Activated CD4-positive, CD25-positive, alpha-beta regulatory T cell treated with anti-CD3 and anti-CD28 coated beads, Interleukin-2, amount 50 U/mL, for 16 hours (primary cell): ENCODE results near the gene MSL2.
"Not testable (repeated sequence)": the region's sequence is repeated elsewhere in the genome, so short reads cannot be mapped to it uniquely, and the experiment has no call there.

Experiments used
- DNase-seq: peaks from one replicate; pipeline ENCODE4 v3.0.0-alpha.2; 2020; ENCODE audit warnings: low read depth, low spot score

The MSL2 gene

GRCh38 chr3:136144397-136144796 is 51.7 kb downstream of the MSL2 start:
- DNase-seq: not testable (repeated sequence)

GRCh38 chr3:136142592-136142991 is 53.5 kb downstream of the MSL2 start:
- DNase-seq: no peak

GRCh38 chr3:136141891-136142290 is 54.2 kb downstream of the MSL2 start:
- no peak for DNase-seq

DNA sequence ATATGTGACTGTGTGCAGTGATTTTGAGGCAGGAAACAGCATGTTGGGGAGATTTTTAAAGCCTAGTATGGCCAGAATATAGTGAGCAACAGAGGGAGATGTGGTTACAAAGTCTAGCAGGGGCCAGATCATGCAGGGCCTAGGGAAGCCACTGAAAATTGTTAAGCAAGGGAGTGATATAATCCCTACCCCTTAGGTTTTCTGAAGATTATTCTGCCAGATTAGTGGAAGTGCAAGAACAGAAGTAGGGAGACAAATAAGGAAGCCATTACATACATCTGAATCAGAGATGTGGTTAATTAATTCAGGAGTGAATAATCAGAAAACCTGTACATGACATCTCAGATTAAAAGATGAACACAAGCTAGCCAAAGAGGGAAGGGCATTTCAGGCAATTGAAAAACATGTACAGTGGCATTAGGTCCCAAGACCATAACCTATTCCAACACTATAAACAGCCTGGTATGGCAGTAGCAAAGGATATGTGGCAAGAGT is 54.8 kb downstream of the MSL2 start:
- DNase-seq: no peak

DNA sequence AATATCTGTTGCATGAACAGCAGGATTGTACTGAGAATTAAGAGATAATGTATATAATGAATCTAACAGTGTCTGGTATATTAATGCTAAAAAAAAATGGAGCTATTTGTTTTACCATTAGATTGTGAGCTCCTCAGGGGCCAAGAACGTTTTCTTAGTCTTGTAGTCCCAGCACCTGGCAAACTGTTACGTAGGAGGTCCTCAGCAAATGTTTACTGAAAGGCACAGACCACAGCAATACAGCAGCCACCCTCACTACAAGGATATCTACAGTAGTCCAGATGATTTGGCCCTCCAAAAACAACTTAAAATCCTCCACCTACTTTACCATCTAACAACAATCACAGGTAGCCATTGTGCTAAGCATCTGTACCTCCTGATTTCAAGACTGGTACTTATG is 59.7 kb downstream of the MSL2 start:
- DNase-seq: no peak

DNA sequence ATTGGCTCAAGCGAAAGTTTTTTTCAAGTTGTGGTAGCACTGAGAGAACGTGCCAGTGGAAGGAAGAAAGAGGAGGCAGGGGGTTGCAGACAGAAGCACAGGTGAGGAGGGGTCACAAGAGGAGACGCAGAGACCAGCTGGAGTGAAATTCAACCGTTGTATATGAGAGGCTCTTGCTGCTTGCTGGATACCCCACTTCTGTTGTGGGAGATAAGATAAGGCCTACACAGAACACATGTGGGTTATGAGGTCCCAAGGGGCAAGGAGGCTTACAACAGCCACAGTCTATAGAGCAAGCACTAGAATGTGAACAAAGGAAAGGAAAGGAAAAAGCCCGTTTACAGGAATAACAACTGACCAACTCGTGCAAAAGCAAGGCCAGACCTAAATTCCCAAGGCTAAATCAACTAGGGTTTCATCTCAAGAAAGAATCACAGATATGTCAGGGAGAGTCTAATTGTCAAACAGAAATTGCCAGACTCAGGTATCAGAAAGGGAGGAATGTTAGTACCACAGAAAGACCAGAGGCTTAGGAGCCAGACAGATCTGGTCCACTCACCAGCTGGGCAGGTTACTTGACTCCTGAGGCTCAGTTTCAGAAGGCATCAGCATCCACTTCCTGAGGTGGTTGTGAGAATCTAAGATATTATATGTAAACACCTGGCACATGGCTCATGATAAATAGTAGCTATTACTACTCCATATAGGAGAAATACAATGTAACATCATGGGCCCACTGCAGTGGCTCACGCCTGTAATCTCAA is 60.9 kb downstream of the MSL2 start:
- DNase-seq: no peak

DNA sequence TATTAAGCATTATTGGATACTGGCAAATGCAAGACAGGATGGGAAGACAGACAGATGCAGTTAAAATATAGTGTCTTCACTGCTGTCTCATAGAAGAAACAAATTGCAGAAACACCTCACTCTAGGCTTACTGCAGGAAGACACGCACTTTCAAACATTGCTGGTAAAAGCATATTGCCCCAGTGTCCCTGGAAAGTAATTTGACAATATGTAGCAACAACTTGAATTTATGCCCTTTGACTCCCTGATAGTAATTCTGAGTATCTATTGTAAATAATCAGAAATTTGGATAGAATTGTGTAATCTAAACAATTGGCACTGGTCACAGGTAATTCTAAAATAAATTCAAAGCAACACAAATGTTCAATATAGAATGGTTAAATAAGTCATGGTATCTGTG is 62.0 kb downstream of the MSL2 start:
- DNase-seq: no peak

DNA sequence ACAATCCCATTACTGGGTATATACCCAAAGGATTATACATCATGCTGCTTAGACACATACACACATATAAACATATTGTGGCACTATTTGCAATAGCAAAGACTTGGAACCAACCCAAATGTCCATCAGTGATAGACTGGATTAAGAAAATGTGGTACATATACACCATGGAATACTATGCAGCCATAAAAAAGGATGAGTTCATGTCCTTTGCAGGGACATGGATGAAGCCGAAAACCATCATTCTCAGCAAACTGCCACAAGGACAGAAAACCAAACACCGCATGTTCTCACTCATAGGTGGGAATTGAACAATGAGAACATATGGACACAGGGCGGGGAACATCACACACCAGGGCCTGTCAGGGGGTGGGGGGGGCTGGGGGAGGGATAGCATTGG is 64.5 kb downstream of the MSL2 start:
- DNase-seq: not testable (repeated sequence)

GRCh38 chr3:136122006-136122405 is 74.1 kb downstream of the MSL2 start:
- DNase-seq: no peak

- DNase-seq: no peak
These were observed 75.5 kb downstream of the MSL2 start for GRCh38 chr3:136120373-136121348.

DNA sequence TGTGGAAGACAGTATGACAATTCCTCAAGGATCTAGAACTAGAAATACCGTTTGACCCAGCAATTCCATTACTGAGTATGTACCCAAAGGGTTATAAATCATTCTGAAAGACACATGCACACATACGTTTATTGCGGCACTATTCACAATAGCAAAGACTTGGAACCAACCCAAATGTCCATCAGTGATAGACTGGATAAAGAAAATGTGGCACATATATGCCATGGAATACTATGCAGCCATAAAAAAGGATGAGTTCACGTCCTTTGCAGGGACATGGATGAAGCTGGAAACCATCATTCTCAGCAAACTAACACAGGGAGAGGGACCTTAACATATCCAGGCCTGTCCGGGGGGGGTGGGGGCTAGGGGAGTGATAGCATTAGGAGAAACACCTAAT is 76.4 kb downstream of the MSL2 start:
- DNase-seq: not testable (repeated sequence)

DNA sequence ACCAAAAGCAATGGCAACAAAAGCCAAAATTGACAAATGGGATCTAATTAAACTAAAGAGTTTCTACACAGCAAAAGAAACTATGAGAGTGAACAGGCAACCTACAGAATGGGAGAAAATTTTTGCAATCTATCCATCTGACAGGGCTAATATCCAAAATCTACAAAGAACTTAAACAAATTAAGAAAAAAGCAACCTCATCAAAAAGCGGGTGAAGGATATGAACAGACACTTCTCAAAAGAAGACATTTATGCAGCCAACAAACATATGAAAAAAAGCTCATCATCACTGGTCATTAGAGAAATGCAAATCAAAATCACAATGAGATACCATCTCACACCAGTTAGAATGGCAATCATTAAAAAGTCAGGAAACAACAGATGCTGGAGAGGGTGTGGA is 76.8 kb downstream of the MSL2 start:
- not testable (repeated sequence) for DNase-seq

GRCh38 chr3:136114421-136114820 is 81.7 kb downstream of the MSL2 start:
- no peak for DNase-seq

DNA sequence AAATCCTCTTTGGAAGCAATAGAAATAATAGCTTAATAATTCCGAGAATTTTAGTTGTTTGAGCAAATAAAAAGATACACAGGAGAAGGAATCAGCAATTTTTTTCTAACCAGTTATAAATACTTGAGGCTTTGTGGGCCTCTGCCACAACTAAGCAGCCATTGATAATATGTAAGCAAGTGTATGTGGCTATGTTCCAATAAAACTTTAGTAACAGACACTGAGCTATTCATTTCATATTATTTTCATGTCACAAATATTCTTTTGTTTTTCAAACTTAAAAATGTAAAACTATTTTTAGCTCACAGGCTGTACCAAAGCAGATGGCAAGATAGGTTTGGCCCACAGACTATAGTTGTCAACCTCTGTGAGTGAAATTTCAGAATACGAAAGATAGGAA is 85.7 kb downstream of the MSL2 start:
- no peak for DNase-seq

GRCh38 chr3:136109499-136109898 is 86.6 kb downstream of the MSL2 start:
- no peak for DNase-seq

GRCh38 chr3:136106101-136106500 is 90.0 kb downstream of the MSL2 start:
- DNase-seq: no peak

GRCh38 chr3:136105044-136105443 is 91.1 kb downstream of the MSL2 start:
- DNase-seq: no peak
